Measurements from ENCODE around the gene PRRT1B.

The PRRT1B gene

GRCh38 chr9:131562032-131562959, 17.0 kb downstream of the PRRT1B start:
- H3K4me3 ChIP-seq (ENCODE audit: low read depth, low read length): no peak overlapping the region
- DNase-seq (ENCODE audit: low read depth): no peak
- TF ChIP-seq CTCF (IDR thresholded peaks at IDR 0.05; ENCODE audit: low read depth, low read length, missing control alignments): no peak

- no peak for DNase-seq (ENCODE audit: low read depth)
- H3K4me3 ChIP-seq (ENCODE audit: low read depth, low read length): no peak overlapping the region
- TF ChIP-seq CTCF (IDR thresholded peaks at IDR 0.05; ENCODE audit: low read depth, low read length, missing control alignments): no peak
These were observed 20.0 kb downstream of the PRRT1B start for GRCh38 chr9:131565369-131565768.

GRCh38 chr9:131566158-131566557, 20.8 kb downstream of the PRRT1B start:
- H3K4me3 ChIP-seq (ENCODE audit: low read depth, low read length): no peak overlapping the region
- TF ChIP-seq CTCF (IDR thresholded peaks at IDR 0.05; ENCODE audit: low read depth, low read length, missing control alignments): no peak
- no peak for DNase-seq (ENCODE audit: low read depth)

- DNase-seq (ENCODE audit: low read depth): no peak
- no peak overlapping the region for H3K4me3 ChIP-seq (ENCODE audit: low read depth, low read length)
- no peak for TF ChIP-seq CTCF (IDR thresholded peaks at IDR 0.05; ENCODE audit: low read depth, low read length, missing control alignments)
These were observed 22.6 kb downstream of the PRRT1B start for GRCh38 chr9:131567910-131568309.

GRCh38 chr9:131574730-131575640, 29.7 kb downstream of the PRRT1B start:
- TF ChIP-seq CTCF (IDR thresholded peaks at IDR 0.05; ENCODE audit: low read depth, low read length, missing control alignments): no peak
- no peak overlapping the region for H3K4me3 ChIP-seq (ENCODE audit: low read depth, low read length)
- DNase-seq (ENCODE audit: low read depth): no peak

GRCh38 chr9:131575946-131576853, 30.9 kb downstream of the PRRT1B start:
- H3K4me3 ChIP-seq (ENCODE audit: low read depth, low read length): no peak overlapping the region
- DNase-seq (ENCODE audit: low read depth): no peak
- TF ChIP-seq CTCF (IDR thresholded peaks at IDR 0.05; ENCODE audit: low read depth, low read length, missing control alignments): no peak

Measured in GM12864 (cell line).